HepG2 (cell line): ENCODE results near the gene TNFSF8. TPM values are rescaled to one million over a fixed set of nuclear protein-coding genes. Genes with fewer than 3 reads are reported as not detected.

ENCODE experiments used
- ATAC-seq: fragments of 200-7000 bp; cut with Tn5 transposase; 3 replicates; pipeline ENCODE4 v1.9.1; 2020; ENCODE audit warnings: mild to moderate bottlenecking, moderate library complexity
- BruUV-seq: library from RNA; stranded (reverse); fragments of 400-500 nt; replicated peaks from 2 replicates; lab custom pipeline; 2021; lab: Mats Ljungman, UMichigan
- CTCF ChIA-PET: fragments of 300-600 bp; formaldehyde crosslinking; extraction: SDS; loops from one replicate; lab custom pipeline; 2021; ENCODE audit warnings: low total read pairs, inconsistent platforms, low intra/inter-chr PET ratio; lab: Yijun Ruan, JAX
- POLR2A ChIA-PET: fragments of 350-600 bp; sonication (Branson Sonifier 250); formaldehyde crosslinking; loops from one replicate; lab custom pipeline; 2020; ENCODE audit warnings: antibody characterized with exemption, inconsistent platforms; lab: Yijun Ruan, JAX
- DNase-seq: peaks from one replicate; pipeline ENCODE4 v3.0.0-alpha.2; 2015; ENCODE audit warnings: low spot score
- FAIRE-seq: peaks from 3 replicates; lab custom pipeline; 2011; peaks lifted over from hg19 to GRCh38; lab: Jason Lieb, UNC
- H2AFZ ChIP-seq: one replicate; pipeline ENCODE4 v1.6.1; 2011; ENCODE audit warnings: low read length, inconsistent platforms
- H3K27ac ChIP-seq: fragments of 300-600 bp; 3 replicates; pipeline ENCODE4 v1.8.0; 2011; ENCODE audit warnings: mixed run types, mild to moderate bottlenecking, mixed read lengths, low read length, inconsistent platforms; ENCODE audit not compliant: insufficient read depth; ENCODE audit errors: extremely low read length
- H3K27me3 ChIP-seq, 2 experiments: fragments of 200-600 bp in 1 of 2; 2 replicates in 1 of 2; 3 replicates in 1 of 2; pipeline versions ENCODE4 v1.6.0 to v1.8.0; 2011; ENCODE audit warnings: low read length in 2 of 2, mild to moderate bottlenecking in 2 of 2, moderate library complexity in 2 of 2, inconsistent platforms in 1 of 2; ENCODE audit not compliant: insufficient read depth in 2 of 2, control insufficient read depth in 1 of 2
- H3K36me3 ChIP-seq, 2 experiments: fragments of 200-600 bp in 1 of 2; replicated peaks in 1 of 2; 2 replicates in 1 of 2; 3 replicates in 1 of 2; pipeline versions ENCODE4 v1.5.1 to v1.8.0; 2011; ENCODE audit warnings: low read length in 2 of 2, inconsistent platforms in 1 of 2; ENCODE audit not compliant: insufficient read depth in 2 of 2, control insufficient read depth in 1 of 2
- H3K4me1 ChIP-seq: 2 replicates; pipeline ENCODE4 v1.5.1; 2012; ENCODE audit warnings: low read length, inconsistent platforms; ENCODE audit not compliant: insufficient read depth
- H3K4me2 ChIP-seq: 2 replicates; pipeline ENCODE4 v1.6.0; 2011; ENCODE audit warnings: low read depth, low read length, inconsistent platforms
- H3K4me3 ChIP-seq, 3 experiments: fragments of 200-600 bp in 1 of 3; sonication (generic), shearing (Covaris generic) in 1 of 3; replicated peaks in 1 of 3; 2 replicates each; pipeline ENCODE4 v1.5.1; 2011 to 2016; ENCODE audit warnings: low read length in 3 of 3, inconsistent platforms in 2 of 3, low read depth in 2 of 3, mild to moderate bottlenecking in 2 of 3, control low read depth in 1 of 3, mixed read lengths in 1 of 3; ENCODE audit not compliant: insufficient read depth in 1 of 3
- H3K79me2 ChIP-seq: one replicate; pipeline ENCODE4 v1.6.1; 2011; ENCODE audit warnings: low read length, inconsistent platforms; ENCODE audit not compliant: insufficient read depth
- H3K9ac ChIP-seq: 2 replicates; pipeline ENCODE4 v1.6.0; 2011; ENCODE audit warnings: mild to moderate bottlenecking, low read depth, low read length, inconsistent platforms; ENCODE audit not compliant: insufficient read depth
- H3K9me3 ChIP-seq: 2 replicates; pipeline ENCODE4 v1.5.1; 2012; ENCODE audit warnings: mild to moderate bottlenecking, low read length
- H4K20me1 ChIP-seq: 2 replicates; pipeline ENCODE4 v1.6.0; 2011; ENCODE audit warnings: inconsistent platforms, mild to moderate bottlenecking, low read length, moderate library complexity; ENCODE audit not compliant: insufficient read depth
- ATF7-NPFF ChIP-seq: sonication (generic); formaldehyde crosslinking; IDR thresholded peaks from 2 replicates; pipeline ENCODE4 v1.8.1; 2023; ENCODE audit warnings: mild to moderate bottlenecking, low read depth, missing genetic modification reagents, moderate library complexity
- ETV5 ChIP-seq: IDR thresholded peaks from 2 replicates; pipeline ENCODE4 v1.6.1; 2018; ENCODE audit warnings: missing biosample characterization, missing genetic modification reagents, inconsistent platforms, borderline replicate concordance
- ETV6 ChIP-seq: sonication (generic); formaldehyde crosslinking; conservative IDR thresholded peaks from 2 replicates; pipeline ENCODE4 v1.4.0; 2020; ENCODE audit warnings: missing genetic modification reagents
- GATAD2A ChIP-seq: IDR thresholded peaks from 2 replicates; pipeline ENCODE4 v1.6.1; 2016
- MIXL1 ChIP-seq: IDR thresholded peaks from 2 replicates; pipeline ENCODE4 v1.6.1; 2016
- THYN1 ChIP-seq: sonication (generic); formaldehyde crosslinking; IDR thresholded peaks from 2 replicates; pipeline ENCODE4 v1.8.1; 2023; ENCODE audit warnings: low read depth, mild to moderate bottlenecking, moderate library complexity, missing genetic modification reagents, borderline replicate concordance
- ZFP90 ChIP-seq: sonication (generic); formaldehyde crosslinking; IDR thresholded peaks from 2 replicates; pipeline ENCODE4 v1.8.0; 2022; ENCODE audit warnings: missing genetic modification reagents, mild to moderate bottlenecking, inconsistent platforms, borderline replicate concordance
- ZMYM4 ChIP-seq: sonication (generic); formaldehyde crosslinking; IDR thresholded peaks from 2 replicates; pipeline ENCODE4 v1.8.1; 2023; ENCODE audit warnings: mild to moderate bottlenecking, missing genetic modification reagents
- WGBS: methylation state at CpG from one replicate; pipeline ENCODE4 v1.1.6; 2017; ENCODE audit warnings: low lambda C conversion rate; 5-methylcytosine and 5-hydroxymethylcytosine counted together
- in situ Hi-C: cut with HindIII; loops from 2 replicates; pipeline ENCODE4 v1.10.0; 2017; ENCODE audit warnings: low pct_unique_long_range_greater_than_20kb; ENCODE audit not compliant: extremely low pct_ligation_motif_present
- intact Hi-C: fragments of 100-400 bp; cut with micrococcal nuclease; formaldehyde crosslinking; loops from one replicate; pipeline ENCODE4 v1.10.0; 2022; ENCODE audit not compliant: unreplicated experiment
- polyA plus RNA-seq, 8 experiments: library from polyadenylated mRNA; depleted of rRNA in 3 of 8; stranded (reverse) in 7 of 8; unstranded in 1 of 8; fragments of >200 nt; fragmentation: Illumina TruSeq in 4 of 8; extraction: Trizol in 4 of 8; gene quantifications; 2 replicates each; pipeline versions ENCODE4 v1.2.1 to v1.2.3, GENCODE V29; 2011 to 2016; ENCODE audit warnings: low read depth in 4 of 8, missing spikeins in 1 of 8, mixed read lengths in 1 of 8; ENCODE audit not compliant: insufficient read depth in 1 of 8
- total RNA-seq, 5 experiments: library from RNA; depleted of rRNA; stranded (reverse); fragments of >200 nt; fragmentation: Illumina TruSeq; extraction: Trizol; gene quantifications; 2 replicates each; pipeline ENCODE4 v1.2.3, GENCODE V29; 2016; ENCODE audit warnings: low read depth in 1 of 5
- TF ChIP-seq, protein P1 (sequence below): sonication (generic); formaldehyde crosslinking; IDR thresholded peaks from 2 replicates; pipeline ENCODE4 v1.4.0; 2020; ENCODE audit warnings: low read depth, mild to moderate bottlenecking, missing genetic modification reagents
- TF ChIP-seq, protein P2 (sequence below): sonication (generic); formaldehyde crosslinking; IDR thresholded peaks from 2 replicates; pipeline ENCODE4 v1.5.0; 2020; ENCODE audit warnings: missing genetic modification reagents

TNFSF8 gene
- total and polyA plus RNA-seq, 2 of the 13 experiments (the other 11 are each of a cell fraction or from before 2014, with no cell fraction given): not detected

GRCh38 chr9:114883709-114884108 is 46.7 kb downstream of the TNFSF8 start:
- no peaks in the 10 kb centered on the region for H4K20me1 ChIP-seq
- 6% methylated on average over 1 of the region's 1 CpG for WGBS
- H3K4me3 ChIP-seq: no peak overlapping the region
- no peak overlapping the region for H3K27ac ChIP-seq
- H3K9me3 ChIP-seq: no peaks in the 10 kb centered on the region
- H3K36me3 ChIP-seq: no peaks in the 10 kb centered on the region
- H3K27me3 ChIP-seq: no peaks in the 10 kb centered on the region
- H3K79me2 ChIP-seq: no peaks in the 10 kb centered on the region
- peaks cover 32% of the 10 kb centered on the region for H3K4me1 ChIP-seq
- DNase-seq (no peak), FAIRE-seq (no peak), ATAC-seq (no peak)
- H2AFZ ChIP-seq: no peak overlapping the region
- ChIA-PET CTCF (no interaction called here), POLR2A (interaction anchor here (1.4 to 2.7 kb wide), 2 partner anchors 11 to 24 kb away, joined by 4 to 8 read pairs; no protein-coding TSS in a partner anchor)
- H3K4me2 ChIP-seq: no peak overlapping the region
- no TSS peak for BruUV-seq
- no peak overlapping the region for H3K9ac ChIP-seq
- in situ Hi-C loops: no loop called here
- TF ChIP-seq ZFP90 (CRISPR knock-in tag) (no peak), MIXL1 (CRISPR knock-in tag) (no peak), ETV5 (CRISPR knock-in tag) (no peak), ETV6 (CRISPR knock-in tag) (no peak), THYN1 (CRISPR knock-in tag) (no peak), ATF7-NPFF (no peak), ZMYM4 (CRISPR knock-in tag) (no peak), GATAD2A (no peak)
- TF ChIP-seq, protein P1, sequence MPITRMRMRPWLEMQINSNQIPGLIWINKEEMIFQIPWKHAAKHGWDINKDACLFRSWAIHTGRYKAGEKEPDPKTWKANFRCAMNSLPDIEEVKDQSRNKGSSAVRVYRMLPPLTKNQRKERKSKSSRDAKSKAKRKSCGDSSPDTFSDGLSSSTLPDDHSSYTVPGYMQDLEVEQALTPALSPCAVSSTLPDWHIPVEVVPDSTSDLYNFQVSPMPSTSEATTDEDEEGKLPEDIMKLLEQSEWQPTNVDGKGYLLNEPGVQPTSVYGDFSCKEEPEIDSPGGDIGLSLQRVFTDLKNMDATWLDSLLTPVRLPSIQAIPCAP (CRISPR knock-in tag): no peak
- TF ChIP-seq, protein P2, sequence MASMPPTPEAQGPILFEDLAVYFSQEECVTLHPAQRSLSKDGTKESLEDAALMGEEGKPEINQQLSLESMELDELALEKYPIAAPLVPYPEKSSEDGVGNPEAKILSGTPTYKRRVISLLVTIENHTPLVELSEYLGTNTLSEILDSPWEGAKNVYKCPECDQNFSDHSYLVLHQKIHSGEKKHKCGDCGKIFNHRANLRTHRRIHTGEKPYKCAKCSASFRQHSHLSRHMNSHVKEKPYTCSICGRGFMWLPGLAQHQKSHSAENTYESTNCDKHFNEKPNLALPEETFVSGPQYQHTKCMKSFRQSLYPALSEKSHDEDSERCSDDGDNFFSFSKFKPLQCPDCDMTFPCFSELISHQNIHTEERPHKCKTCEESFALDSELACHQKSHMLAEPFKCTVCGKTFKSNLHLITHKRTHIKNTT: no peak
- intact Hi-C loops: no loop called here
